ENCODE data around the gene UQCR11. TPM values are rescaled to one million over a fixed set of nuclear protein-coding genes. Genes with fewer than 3 reads are reported as not detected.

The UQCR11 gene
- total RNA-seq, 1 donor from 2014 or later = 81.9 TPM

Other genes starting within 250 kb of the UQCR11 start
- 51.7 and 68.7 TPM in 2 replicates for gene NDUFS7, start 221.6 kb downstream of the UQCR11 start, total RNA-seq
- gene GAMT, start 203.9 kb downstream of the UQCR11 start, total RNA-seq = 12.3 and 25.5 TPM in 2 replicates
- gene DAZAP1, start 197.9 kb downstream of the UQCR11 start, total RNA-seq = 94.8 and 106 TPM in 2 replicates
- 343 and 371 TPM in 2 replicates for gene RPS15, start 167.1 kb downstream of the UQCR11 start, total RNA-seq
- 0.04 and 0.26 TPM in 2 replicates for gene APC2, start 155.3 kb downstream of the UQCR11 start, total RNA-seq
- gene C19orf25, start 126.2 kb downstream of the UQCR11 start, total RNA-seq = 17.5 and 18.5 TPM in 2 replicates
- 0.59 and 0.92 TPM in 2 replicates for gene PCSK4, start 115.1 kb downstream of the UQCR11 start, total RNA-seq
- gene REEP6, start 114.3 kb downstream of the UQCR11 start, total RNA-seq = 0.53 and 0.60 TPM in 2 replicates
- gene ADAMTSL5, start 92.4 kb downstream of the UQCR11 start, total RNA-seq = 0.04 and 0.07 TPM in 2 replicates
- gene PLK5, start 81.4 kb downstream of the UQCR11 start, total RNA-seq = not detected in 2 replicates
- 90.1 and 97.9 TPM in 2 replicates for gene MEX3D, start 37.1 kb downstream of the UQCR11 start, total RNA-seq
- gene MBD3, start 12.6 kb downstream of the UQCR11 start, total RNA-seq = 124 and 158 TPM in 2 replicates
- gene TCF3, start 47.2 kb upstream of the UQCR11 start, total RNA-seq = 147 and 150 TPM in 2 replicates
- gene ONECUT3, start 148.0 kb upstream of the UQCR11 start, total RNA-seq = not detected in 2 replicates
- 0.92 and 3.3 TPM in 2 replicates for gene ATP8B3, start 206.8 kb upstream of the UQCR11 start, total RNA-seq
- gene REXO1, start 243.0 kb upstream of the UQCR11 start, total RNA-seq = 6.5 and 6.8 TPM in 2 replicates

All from pulmonary artery endothelial cell (primary cell).